G401 (cell line): ENCODE data around the gene LRRC28. TPM values are rescaled to one million over a fixed set of nuclear protein-coding genes. Genes with fewer than 3 reads are reported as not detected.

Source experiments
- DNase-seq: peaks from one replicate; pipeline ENCODE4 v3.0.0-alpha.2; 2015; ENCODE audit warnings: low spot score
- in situ Hi-C: cut with HindIII; loops from 2 replicates; pipeline ENCODE4 v1.10.0; 2016; ENCODE audit warnings: low sequenced_read_pairs, mixed read lengths
- total RNA-seq: library from RNA; depleted of rRNA; stranded (reverse); fragments of >200 nt; shearing (Covaris generic); gene quantifications from 2 replicates; pipeline ENCODE4 v1.2.3, GENCODE V29; 2014

The LRRC28 gene
- total RNA-seq, 1 experiment from 2014 or later, result 67.0 TPM

- in situ Hi-C loops, result no loop called here
- no peak for DNase-seq
Measured at GRCh38 chr15:99283717-99284116, 32.4 kb downstream of the LRRC28 start.

DNA sequence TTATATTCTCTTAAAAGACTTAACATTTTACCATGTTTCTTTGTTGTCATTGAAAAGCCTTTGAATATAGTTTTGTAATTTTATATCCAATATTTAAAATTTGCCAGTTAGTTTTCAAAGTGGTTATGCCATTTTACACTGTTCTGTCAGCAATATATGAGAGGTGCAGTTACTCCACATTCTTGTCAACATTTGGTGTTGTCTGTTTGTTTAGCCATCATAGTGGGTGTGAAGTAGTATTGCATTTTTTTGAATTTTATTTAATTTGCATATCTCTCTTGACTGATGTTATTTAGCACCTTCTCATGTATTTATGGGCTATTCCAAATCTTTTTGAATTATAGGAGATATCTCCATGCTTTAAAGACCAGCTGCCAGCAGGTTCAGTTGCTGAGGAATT, 40.4 kb downstream of the LRRC28 start:
- DNase-seq, result no peak
- in situ Hi-C loops, result no loop called here

GRCh38 chr15:99295840-99296239, 44.6 kb downstream of the LRRC28 start:
- DNase-seq, result no peak
- in situ Hi-C loops, result no loop called here

DNA sequence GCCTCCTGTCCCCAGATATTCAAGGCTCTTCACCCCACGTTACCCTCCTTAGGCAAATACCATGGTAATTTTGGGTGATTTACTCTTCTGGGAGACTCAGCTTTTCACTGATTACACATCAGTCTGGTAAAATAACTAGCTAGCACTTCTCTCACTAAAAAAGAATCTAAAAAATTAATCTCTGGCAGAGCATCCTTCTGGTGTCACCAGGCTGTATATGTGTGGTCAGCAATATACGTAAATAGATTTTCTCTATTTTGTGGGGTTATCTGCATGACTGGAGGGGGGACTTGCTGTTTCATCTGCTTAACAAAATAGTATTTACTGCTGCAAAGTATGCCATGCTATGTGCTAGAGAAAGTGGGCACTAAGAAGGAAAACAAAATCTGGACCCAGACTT, 45.1 kb downstream of the LRRC28 start:
- in situ Hi-C loops, result no loop called here

GRCh38 chr15:99303907-99304306, 52.6 kb downstream of the LRRC28 start:
- DNase-seq, result no peak
- in situ Hi-C loops, result no loop called here

More for the DNA sequence above, 45.1 kb downstream of the LRRC28 start:
- DNase-seq, result no peak

GRCh38 chr15:99305761-99306505, 54.7 kb downstream of the LRRC28 start:
- in situ Hi-C loops, result no loop called here
- DNase-seq, result peak; percentile 62

DNA sequence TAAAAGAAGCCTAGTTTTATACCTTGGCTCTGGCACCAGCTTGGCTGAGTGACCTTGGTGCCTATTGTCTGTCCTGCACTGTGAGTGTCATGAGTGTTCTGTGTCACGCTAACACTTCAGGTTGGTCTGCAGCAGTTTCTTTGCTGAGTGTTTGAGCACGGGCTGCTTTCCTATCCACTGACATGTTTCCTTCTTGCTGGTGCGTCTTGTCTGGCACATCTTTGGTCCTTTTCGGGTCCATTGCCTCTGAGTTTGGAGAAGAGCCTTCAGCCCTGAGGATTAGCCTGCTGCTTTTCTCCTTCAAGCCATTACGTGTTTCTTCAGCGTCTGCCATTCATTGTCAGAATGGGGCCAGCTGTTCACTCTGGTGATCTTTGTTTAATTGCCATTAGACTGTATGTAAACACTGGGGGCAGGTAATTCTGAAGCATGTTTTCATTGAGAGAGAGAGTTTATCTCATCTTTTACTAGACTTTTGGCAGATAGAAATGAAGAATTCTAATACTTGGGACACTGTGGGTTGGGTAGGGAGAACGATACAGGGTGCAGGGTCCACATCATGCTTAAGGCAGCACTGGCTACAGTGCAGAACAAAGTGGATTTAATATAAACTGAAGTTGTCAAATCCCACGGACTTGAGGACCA, 55.5 kb downstream of the LRRC28 start:
- DNase-seq, result peak; percentile 24
- in situ Hi-C loops, result no loop called here

GRCh38 chr15:99307735-99308134, 56.5 kb downstream of the LRRC28 start:
- in situ Hi-C loops, result no loop called here
- DNase-seq, result no peak

DNA sequence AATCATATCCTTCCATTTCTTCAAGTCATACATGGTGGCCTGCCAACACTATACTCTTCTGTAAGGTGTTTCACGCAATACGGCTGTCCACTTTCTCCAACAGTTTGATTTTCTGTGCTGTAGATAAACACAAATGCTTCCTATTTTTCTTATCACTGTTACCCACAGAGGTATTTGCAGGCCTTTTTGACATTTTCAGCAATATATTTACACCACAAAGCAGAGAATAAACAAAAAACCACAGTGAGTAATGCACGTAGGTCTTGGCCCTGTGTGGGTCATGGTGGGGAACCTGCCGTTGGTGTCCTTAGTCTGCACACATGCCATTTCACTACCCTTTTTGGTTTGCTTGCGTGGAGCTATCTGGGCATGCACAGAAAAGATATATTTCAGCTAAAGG, 59.5 kb downstream of the LRRC28 start:
- in situ Hi-C loops, result no loop called here
- no peak for DNase-seq

DNA sequence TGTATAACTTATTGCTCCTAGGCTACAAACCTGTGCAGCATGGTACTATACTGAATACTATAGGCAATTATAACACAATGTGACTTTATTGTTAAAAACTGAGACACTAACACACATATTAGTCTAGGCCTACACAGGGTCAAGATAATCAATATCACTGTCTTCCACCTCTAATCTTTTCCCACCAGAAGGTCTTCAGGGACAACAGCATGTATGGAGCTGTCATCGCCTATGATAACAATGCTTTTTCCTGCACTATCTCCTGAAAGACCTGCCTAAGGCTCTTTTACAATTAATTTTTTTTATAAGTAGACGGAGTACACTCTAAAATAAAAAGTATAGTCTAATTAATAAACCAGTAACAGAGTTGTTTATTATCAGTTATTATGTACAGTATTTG, 60.9 kb downstream of the LRRC28 start:
- DNase-seq, result no peak
- in situ Hi-C loops, result no loop called here

GRCh38 chr15:99312794-99313193, 61.5 kb downstream of the LRRC28 start:
- DNase-seq, result no peak
- in situ Hi-C loops, result no loop called here

DNA sequence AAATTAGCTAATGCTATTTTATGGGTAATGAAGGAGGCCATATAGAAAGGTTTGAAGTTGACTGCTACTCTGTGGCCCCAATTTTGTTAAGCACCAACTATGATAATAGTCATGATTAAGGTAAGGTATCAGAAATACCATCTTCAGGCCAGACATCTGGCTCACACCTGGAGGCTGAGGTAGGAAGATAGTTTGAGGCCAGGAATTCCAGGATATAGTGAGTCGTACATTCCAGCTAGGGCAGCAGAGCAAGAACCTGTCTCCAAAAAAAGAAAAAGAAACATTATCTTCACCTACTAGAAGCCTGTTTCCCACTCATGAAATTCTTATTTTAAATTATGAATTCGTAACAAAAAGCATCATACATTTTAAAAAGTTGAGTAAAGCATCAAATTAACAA, 64.4 kb downstream of the LRRC28 start:
- DNase-seq, result no peak
- in situ Hi-C loops, result no loop called here

DNA sequence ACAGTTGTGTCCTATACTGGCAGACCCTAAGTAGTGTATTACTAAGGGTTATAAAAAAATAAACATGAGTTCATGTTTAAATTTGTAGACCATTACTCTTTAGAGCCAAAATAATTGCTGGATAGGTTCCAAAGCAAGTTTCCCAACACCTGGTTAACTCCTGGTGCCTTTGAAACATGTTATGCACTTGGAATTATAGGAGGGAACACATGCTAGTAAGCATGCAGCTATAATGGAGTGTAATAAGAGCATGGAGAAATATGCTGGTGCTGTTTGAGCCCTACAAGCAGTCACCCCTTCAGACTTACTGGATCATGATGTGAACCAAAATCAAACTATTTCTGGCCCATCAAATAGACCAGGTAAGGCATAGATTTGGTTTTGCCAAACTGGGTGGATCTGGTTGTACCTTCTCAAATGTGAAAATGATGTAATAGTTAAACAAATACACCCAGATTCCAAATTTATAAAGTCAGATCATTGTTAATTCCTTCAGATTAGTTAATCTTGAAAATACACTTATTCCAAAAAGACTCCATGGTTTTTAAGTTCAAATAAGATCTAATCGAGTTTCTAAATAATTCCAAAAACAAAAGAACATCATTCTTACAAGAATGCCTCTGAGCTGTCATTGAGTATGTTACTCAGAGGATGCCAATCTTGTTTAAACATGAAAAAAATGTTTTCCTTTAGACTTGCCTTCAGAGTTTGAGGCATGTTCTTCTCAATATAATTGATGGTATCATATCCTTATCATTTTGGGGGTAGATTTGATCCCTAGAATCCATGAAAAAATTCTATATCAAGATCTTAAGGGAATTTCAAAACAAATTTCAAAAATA, 69.3 kb downstream of the LRRC28 start:
- in situ Hi-C loops, result no loop called here
- no peak for DNase-seq

GRCh38 chr15:99321468-99321867, 70.2 kb downstream of the LRRC28 start:
- DNase-seq, result no peak
- in situ Hi-C loops, result no loop called here

- no peak for DNase-seq
Measured at GRCh38 chr15:99322643-99323405, 71.5 kb downstream of the LRRC28 start.

DNA sequence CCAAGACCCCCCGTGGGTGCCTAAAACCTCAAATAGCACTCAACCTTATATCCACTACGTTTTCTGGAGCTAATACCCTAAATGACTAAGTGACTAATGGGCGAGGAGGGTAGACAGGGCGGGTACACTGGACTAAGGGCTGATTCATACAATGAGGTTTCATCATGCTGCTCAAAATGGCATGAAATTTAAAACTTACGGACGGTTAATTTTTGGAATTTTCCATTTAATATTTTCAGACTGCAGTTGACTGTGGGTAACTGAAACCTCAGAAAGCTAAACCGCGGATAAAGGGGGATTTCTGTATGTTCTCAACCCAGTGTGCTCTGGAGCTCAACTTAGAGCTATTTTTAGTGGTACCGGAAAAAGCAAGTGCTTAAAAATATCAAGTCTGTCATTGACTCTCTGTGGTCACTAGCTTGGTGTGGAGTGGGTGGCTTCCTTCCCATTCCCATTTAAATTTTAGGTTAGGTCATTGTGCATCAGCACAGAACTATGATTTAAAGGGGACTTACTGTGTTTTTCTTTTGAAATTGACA, 72.9 kb downstream of the LRRC28 start:
- DNase-seq, result no peak
- in situ Hi-C loops, result no loop called here

More at GRCh38 chr15:99322643-99323405, 71.5 kb downstream of the LRRC28 start:
- in situ Hi-C loops, result no loop called here

- DNase-seq, result no peak
- in situ Hi-C loops, result no loop called here
Measured at GRCh38 chr15:99324700-99325099, 73.4 kb downstream of the LRRC28 start.

DNA sequence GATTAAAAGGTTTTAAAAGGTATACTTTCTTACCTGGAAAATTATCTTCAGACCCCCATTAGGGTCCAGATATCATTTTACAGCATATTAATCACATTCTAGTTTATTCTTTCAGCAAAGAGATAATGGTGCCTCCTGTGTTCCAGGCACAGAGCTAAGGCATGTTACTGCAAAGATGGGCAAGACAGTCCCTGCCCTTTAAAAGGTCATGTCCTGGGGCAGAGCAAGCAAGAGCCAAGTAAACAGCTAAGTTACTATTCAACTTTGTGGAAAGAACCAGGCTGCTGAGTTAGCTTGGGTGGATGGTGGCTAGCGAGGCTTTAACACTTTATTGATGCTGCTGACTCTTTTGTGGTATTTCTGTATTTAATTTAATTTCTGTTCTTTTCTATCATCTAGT, 75.0 kb downstream of the LRRC28 start:
- in situ Hi-C loops, result no loop called here
- DNase-seq, result no peak
